SH-SY5Y (cell line): ENCODE data around the gene CAPN15.

Source experiments
- GATA2 ChIP-seq: IDR thresholded peaks from 2 replicates; pipeline ENCODE4 v1.6.1; 2011; ENCODE audit warnings: mild to moderate bottlenecking, low read depth, low read length
- GATA3 ChIP-seq: IDR thresholded peaks from 2 replicates; pipeline ENCODE4 v1.6.1; 2011; ENCODE audit warnings: low read depth, mild to moderate bottlenecking, low read length, moderate library complexity

- no peak for TF ChIP-seq GATA2
- TF ChIP-seq GATA3, result no peak
These were observed 1.9 kb upstream of the CAPN15 start for GRCh38 chr16:525520-526180.
